Activated CD8-positive, alpha-beta memory T cell treated with anti-CD3 and anti-CD28 coated beads, Interleukin-2, amount 50 U/mL, for 1 hour (primary cell): ENCODE data around the gene SOBP.

Experiments used
- DNase-seq: peaks from one replicate; pipeline ENCODE4 v3.0.0-alpha.2; 2020; ENCODE audit errors: extremely low read depth

SOBP gene

DNA sequence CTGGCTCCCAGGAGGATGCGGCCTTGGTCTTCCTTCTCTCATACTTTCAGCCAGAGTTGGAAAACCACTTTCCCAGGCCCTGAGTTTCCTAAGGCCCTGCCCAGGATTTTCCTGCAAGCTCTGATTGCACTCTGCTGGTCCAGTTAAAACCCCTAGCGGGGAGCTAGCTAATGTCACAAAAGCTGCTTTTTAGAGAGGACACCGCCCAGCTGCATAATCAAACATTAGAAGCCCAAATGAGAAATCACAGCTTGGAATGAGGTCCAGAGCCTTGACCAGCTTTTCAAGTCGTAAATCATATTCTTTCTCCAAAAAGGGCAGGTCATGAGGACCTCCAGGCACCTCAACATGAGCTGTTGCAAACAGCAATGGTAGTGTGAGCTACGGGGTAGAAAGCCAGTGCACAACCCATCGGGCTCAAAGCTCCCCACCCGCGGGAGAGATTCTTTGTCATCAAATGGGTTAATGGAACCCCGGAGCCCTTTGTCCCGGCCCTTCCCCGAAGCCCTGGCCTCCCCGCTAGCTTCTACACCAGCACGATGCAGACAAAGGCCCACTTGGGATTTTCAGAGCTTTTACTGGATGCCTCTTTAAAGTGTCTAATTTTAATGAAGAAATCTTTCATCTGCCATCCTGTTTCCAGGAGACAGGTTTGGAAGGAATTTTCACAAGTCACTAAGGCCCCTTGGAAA lies 200.2 kb downstream of the SOBP start:
- DNase-seq, result no peak

- DNase-seq, result no peak
Measured at GRCh38 chr6:107690643-107691061, 200.7 kb downstream of the SOBP start.

GRCh38 chr6:107691062-107691751 lies 201.3 kb downstream of the SOBP start:
- no peak for DNase-seq

DNA sequence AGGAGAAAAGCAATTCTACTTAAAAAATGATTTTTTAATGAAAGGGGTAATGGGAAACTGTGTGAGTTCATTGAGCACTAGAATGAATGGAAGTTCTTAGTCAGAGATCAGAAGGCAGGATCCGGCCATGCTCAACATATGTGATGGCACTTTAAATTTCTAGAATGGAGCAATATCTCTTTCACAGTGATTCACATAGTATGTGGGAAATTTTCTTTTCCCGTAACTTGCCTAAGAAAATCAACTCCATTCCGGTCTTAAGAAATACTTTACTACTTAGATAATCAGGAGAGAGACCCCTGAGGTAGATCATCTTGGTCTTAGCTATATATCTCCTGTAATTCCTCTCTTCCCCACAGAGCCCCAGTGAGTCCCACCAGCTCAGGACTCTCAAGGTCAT lies 202.4 kb downstream of the SOBP start:
- no peak for DNase-seq

- DNase-seq, result no peak
Measured at GRCh38 chr6:107695061-107695720, 205.3 kb downstream of the SOBP start.

- DNase-seq, result no peak
Measured at GRCh38 chr6:107697682-107698081, 207.8 kb downstream of the SOBP start.

DNA sequence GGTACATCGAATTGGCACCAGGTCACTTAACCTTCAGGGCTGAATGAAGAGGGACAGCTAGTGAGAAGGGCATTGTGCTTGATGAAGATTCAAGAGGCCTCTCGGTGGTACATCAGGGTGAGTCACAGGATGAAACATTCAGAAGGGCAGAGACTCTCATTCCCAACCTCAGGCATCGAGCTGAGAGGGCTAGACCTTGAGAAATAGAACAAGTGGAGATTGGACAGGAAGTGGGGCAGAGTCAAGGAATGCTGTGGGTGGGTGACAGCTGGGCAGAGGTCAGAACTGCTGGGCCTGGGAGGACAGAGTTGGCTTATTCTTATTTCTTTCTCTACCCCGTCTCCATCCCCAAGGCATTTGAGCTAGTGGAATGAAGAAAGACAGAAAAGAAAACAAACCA lies 208.2 kb downstream of the SOBP start:
- DNase-seq, result no peak

DNA sequence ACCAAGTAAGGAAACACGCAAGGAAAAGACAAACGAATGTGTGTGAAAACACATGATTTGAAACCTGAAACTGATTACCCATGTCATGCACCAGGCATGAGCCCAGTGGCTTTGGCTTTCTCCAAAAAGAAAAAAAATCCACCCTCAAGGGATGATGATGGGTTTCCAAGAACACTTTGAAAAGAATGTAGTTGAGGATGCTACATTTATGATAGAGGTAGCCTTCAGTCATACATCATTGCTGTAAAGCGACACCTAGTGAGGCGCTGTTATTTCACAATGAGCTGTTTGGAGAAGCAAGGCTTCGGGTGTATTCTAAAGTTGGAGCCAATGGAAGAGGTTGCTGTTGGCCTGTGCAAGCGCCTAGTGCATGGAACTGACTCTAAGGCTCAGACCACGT lies 209.3 kb downstream of the SOBP start:
- DNase-seq, result no peak

- DNase-seq, result no peak
Measured at GRCh38 chr6:107699697-107700325, 209.9 kb downstream of the SOBP start.

DNA sequence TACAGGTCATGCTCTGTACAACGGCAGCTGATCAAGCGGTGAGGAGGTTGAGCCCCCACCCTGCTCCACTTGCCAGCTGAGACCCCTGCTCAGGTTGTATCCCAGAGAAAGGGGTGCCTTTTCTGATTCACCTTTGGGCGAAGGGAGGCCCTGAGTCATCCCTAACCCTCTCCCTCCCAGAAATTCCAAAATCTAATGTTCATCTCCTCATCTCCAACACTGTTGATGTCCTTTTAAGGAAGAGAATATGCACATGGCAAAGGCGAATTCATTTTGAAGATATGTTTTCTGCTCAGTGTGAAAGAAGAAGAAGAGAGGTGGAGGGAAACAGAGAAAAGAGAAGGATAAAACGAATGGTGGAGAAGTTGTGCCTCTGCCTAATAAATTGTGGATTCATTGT lies 213.7 kb downstream of the SOBP start:
- DNase-seq, result no peak

GRCh38 chr6:107704347-107705013 lies 214.6 kb downstream of the SOBP start:
- DNase-seq, result no peak

DNA sequence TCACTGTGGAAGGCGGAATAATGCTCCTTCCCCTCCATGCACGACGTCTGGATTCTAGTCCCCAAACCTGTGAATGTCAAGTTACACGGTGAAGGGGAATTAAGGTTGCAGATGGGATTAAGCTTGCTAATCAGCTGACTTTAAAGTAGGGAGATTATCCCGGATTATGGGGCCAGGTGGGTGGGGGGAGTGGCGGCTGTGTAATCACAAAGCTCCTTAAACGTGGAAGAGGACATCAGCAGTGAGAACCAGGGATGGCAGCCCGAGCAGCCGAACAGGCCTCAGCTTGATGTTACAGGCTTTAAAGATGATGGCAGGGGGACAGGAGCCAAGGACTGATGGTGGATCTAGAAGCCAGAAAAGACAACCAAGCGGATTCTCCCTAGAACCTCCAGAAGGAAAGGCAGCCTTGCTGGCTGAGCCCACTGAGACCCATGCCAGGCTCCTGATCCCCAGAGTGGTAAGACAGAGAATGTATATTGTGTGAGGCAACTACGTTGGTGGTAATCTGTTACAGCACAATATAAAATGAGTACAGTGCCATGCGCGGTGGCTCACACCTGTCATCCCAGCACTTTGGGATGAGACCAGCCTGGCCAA lies 216.7 kb downstream of the SOBP start:
- no peak for DNase-seq

- DNase-seq, result no peak
Measured at GRCh38 chr6:107707346-107708275, 217.7 kb downstream of the SOBP start.

DNA sequence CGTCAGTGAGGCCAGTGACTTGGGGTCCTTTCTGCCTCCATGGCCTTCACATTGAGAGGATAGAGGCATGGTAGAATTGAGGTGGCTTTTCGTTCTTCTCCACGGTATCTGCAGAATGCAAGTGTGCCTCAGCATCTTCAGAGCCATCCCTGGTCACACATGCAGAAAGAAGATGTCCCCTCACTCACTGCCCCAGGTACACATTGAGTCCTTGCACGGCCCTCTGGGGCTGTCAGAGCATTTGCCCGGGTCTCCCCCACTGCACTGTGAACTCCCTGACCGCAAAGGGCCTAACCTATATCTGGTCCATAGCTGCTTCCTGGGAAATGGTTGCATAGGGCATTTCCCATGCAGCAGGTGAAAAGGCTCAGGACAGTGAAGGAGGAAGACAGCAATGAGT lies 218.5 kb downstream of the SOBP start:
- no peak for DNase-seq

DNA sequence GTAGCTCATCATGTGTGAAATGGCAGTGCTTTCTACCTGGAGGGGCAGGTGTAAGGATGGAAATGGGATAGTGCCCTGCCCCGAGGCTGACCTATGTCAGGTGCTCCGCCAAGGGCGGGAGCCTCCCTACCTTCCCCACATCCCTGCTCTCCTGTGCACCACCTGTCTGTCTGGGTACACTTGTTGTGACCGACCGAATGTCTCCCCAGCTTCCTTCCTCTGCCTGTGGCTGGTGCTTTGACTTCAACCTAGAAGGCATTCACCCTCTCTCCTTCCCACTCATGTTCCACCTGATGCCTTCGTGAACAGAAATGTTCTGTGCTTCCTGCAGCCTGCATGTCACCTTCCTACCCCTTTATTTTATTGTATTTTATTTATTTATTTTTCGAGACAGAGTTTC lies 219.4 kb downstream of the SOBP start:
- DNase-seq, result no peak
